Raji (cell line): ENCODE measurements around the gene KLHL17.

Experiments used
- POLR2A ChIP-seq: IDR thresholded peaks from 2 replicates; pipeline ENCODE4 v1.6.1; 2011; ENCODE audit warnings: low read depth, low read length, control low read depth; ENCODE audit not compliant: insufficient read depth

KLHL17 gene

GRCh38 chr1:960363-961131 lies at the start of gene KLHL17:
Gene KLHL17, plus strand, starts transcription at chr1:960584. Its CDS starts 110 bp downstream, at chr1:960694.
- peak; percentile 64 for TF ChIP-seq POLR2A

GRCh38 chr1:910881-911721 lies 49.3 kb upstream of the KLHL17 start:
- TF ChIP-seq POLR2A, result no peak; the same call in 1 of the 2 replicates

GRCh38 chr1:911875-912739 lies 48.3 kb upstream of the KLHL17 start:
- TF ChIP-seq POLR2A, result no peak

GRCh38 chr1:912740-913301 lies 47.6 kb upstream of the KLHL17 start:
- 0 out of 2 replicates have a peak, but pooled peaks have one; percentile 17 for TF ChIP-seq POLR2A

GRCh38 chr1:913491-914130 lies 46.8 kb upstream of the KLHL17 start:
- TF ChIP-seq POLR2A, result 0 out of 2 replicates have a peak, but pooled peaks have one; percentile 18

- TF ChIP-seq POLR2A, result no peak
Measured at GRCh38 chr1:914131-914890, 46.1 kb upstream of the KLHL17 start.

GRCh38 chr1:914891-915280 lies 45.5 kb upstream of the KLHL17 start:
- no peak for TF ChIP-seq POLR2A

GRCh38 chr1:915295-916172 lies 44.9 kb upstream of the KLHL17 start:
- no peak for TF ChIP-seq POLR2A

GRCh38 chr1:916173-917075 lies 44.0 kb upstream of the KLHL17 start:
- TF ChIP-seq POLR2A, result no peak

GRCh38 chr1:917076-917459 lies 43.3 kb upstream of the KLHL17 start:
- no peak for TF ChIP-seq POLR2A

- no peak for TF ChIP-seq POLR2A
Measured at GRCh38 chr1:917466-918091, 42.8 kb upstream of the KLHL17 start.
